ENCODE data around the gene FCER1A. TPM values are rescaled to one million over a fixed set of nuclear protein-coding genes. Genes with fewer than 3 reads are reported as not detected.

The FCER1A gene
- total RNA-seq, 2 experiments from 2014 or later, result not detected

DNA sequence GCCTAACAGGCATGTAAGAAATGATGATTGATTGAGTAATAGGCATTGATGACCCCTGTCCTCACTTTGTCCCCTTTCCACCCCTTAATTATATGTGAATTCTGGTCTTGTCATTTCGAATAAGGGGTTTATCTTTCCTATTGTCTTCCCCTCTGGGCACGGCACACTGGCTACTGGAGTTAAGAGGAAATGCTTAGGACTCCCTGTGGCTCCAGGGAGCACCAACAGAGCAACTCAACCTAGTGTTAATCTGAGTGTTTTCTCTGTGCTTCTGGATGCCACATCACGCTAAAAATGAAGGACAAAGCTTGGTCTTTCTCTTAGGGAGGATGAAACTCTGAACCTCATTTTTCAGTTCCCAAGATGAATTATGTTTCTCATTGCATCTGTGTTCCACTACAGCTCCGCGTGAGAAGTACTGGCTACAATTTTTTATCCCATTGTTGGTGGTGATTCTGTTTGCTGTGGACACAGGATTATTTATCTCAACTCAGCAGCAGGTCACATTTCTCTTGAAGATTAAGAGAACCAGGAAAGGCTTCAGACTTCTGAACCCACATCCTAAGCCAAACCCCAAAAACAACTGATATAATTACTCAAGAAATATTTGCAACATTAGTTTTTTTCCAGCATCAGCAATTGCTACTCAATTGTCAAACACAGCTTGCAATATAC, 5.3 kb downstream of the FCER1A start:
- H4K20me1 ChIP-seq (ENCODE audit: insufficient read depth, low read length), result no peaks in the 10 kb centered on the region
- no peaks in the 10 kb centered on the region for H3K36me3 ChIP-seq (ENCODE audit: insufficient read depth, low read length)
- no peak overlapping the region for H3K4me2 ChIP-seq (ENCODE audit: low read length)
- no peaks in the 10 kb centered on the region for H3K79me2 ChIP-seq (ENCODE audit: insufficient read depth, low read depth, low read length)
- POLR2A ChIA-PET, result no interaction called here
- intact Hi-C loops (cut with micrococcal nuclease; ENCODE audit: unreplicated experiment), result no loop called here
- DNase-seq (ENCODE audit: low spot score), result no peak
- BruUV-seq (replicated peaks), result no TSS peak
- H3K9me2 ChIP-seq (ENCODE audit: insufficient read depth, low read length), result no peaks in the 10 kb centered on the region
- H3K4me1 ChIP-seq (ENCODE audit: insufficient read depth, low read length, poor library complexity, severe bottlenecking), result no peaks in the 10 kb centered on the region
- H3K9me3 ChIP-seq (ENCODE audit: low read length), result no peaks in the 10 kb centered on the region
- no peak overlapping the region for H2AFZ ChIP-seq (ENCODE audit: low read length)
- no peak overlapping the region for H3K4me3 ChIP-seq (ENCODE audit: low read depth, low read length, poor library complexity, severe bottlenecking)
- CTCF ChIA-PET (ENCODE audit: unreplicated experiment), result no interaction called here
- TF ChIP-seq CTCF (conservative IDR thresholded peaks at IDR 0.05; ENCODE audit: low read length) (no peak), EZH2phosphoT487 (IDR thresholded peaks at IDR 0.05; ENCODE audit: borderline replicate concordance, low read depth, low read length) (no peak)
- no peak overlapping the region for H3K27ac ChIP-seq (ENCODE audit: low read depth, low read length, poor library complexity, severe bottlenecking)

DNA sequence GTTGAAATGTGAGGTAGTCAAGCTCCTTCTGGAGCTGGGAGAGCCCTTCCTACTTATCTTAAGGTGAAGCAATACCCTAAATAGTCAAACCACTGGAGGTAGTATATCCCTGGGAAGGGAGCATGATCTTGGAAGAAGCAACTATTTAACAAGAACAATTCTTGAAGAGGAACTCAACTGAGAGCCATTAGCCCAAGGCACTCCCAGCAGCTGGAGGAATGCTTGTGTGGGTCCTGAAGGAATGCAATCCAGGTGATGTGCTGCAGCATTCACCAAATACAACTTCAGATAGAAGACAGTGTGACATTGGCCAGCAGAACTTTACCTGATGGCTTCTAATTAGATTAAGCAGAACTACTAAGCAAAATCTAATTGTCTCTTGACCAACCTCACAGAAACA, 9.5 kb downstream of the FCER1A start:
- Histone ChIP-seq H3K4me1 (ENCODE audit: insufficient read depth, low read length, poor library complexity, severe bottlenecking) (no peaks in the 10 kb centered on the region), H3K4me3 (ENCODE audit: low read depth, low read length, poor library complexity, severe bottlenecking) (no peak overlapping the region), H4K20me1 (ENCODE audit: insufficient read depth, low read length) (no peaks in the 10 kb centered on the region), H3K79me2 (ENCODE audit: insufficient read depth, low read depth, low read length) (no peaks in the 10 kb centered on the region), H2AFZ (ENCODE audit: low read length) (no peak overlapping the region), H3K27ac (ENCODE audit: low read depth, low read length, poor library complexity, severe bottlenecking) (no peak overlapping the region), H3K4me2 (ENCODE audit: low read length) (no peak overlapping the region), H3K9me3 (ENCODE audit: low read length) (no peaks in the 10 kb centered on the region), H3K9me2 (ENCODE audit: insufficient read depth, low read length) (no peaks in the 10 kb centered on the region), H3K36me3 (ENCODE audit: insufficient read depth, low read length) (no peaks in the 10 kb centered on the region)
- ChIA-PET CTCF (ENCODE audit: unreplicated experiment) (no interaction called here), POLR2A (interaction anchor here (0.5 kb wide), 1 partner anchor 694 kb away, joined by 3 read pairs; no protein-coding TSS in a partner anchor)
- no peak for TF ChIP-seq EZH2phosphoT487 (IDR thresholded peaks at IDR 0.05; ENCODE audit: borderline replicate concordance, low read depth, low read length)
- BruUV-seq (replicated peaks), result no TSS peak
- DNase-seq (ENCODE audit: low spot score), result no peak
- intact Hi-C loops (cut with micrococcal nuclease; ENCODE audit: unreplicated experiment), result no loop called here

DNA sequence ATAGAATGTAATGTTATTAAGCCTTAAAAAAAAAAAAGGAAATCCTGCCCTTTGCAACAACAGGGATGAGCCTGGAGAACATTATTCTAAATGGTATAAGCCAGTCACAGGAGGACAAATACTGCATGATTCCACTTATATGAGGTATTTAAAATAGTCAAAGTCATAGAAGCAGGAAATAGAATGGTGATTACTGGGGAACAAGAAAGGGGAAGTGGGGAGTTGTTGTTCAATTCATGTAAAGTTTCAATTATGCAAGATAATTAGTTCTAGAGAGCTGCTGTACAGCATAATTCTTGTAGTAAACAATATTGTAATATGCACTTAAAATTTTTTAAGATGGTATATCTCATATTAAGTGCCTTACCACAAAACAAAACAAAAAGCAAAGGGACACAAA, 13.2 kb downstream of the FCER1A start:
- Histone ChIP-seq H3K4me3 (ENCODE audit: low read depth, low read length, poor library complexity, severe bottlenecking) (no peak overlapping the region), H2AFZ (ENCODE audit: low read length) (no peak overlapping the region), H3K4me2 (ENCODE audit: low read length) (no peak overlapping the region), H3K9me2 (ENCODE audit: insufficient read depth, low read length) (no peaks in the 10 kb centered on the region), H3K36me3 (ENCODE audit: insufficient read depth, low read length) (no peaks in the 10 kb centered on the region), H3K4me1 (ENCODE audit: insufficient read depth, low read length, poor library complexity, severe bottlenecking) (no peaks in the 10 kb centered on the region), H3K79me2 (ENCODE audit: insufficient read depth, low read depth, low read length) (no peaks in the 10 kb centered on the region), H3K9me3 (ENCODE audit: low read length) (no peaks in the 10 kb centered on the region), H3K27ac (ENCODE audit: low read depth, low read length, poor library complexity, severe bottlenecking) (no peak overlapping the region), H4K20me1 (ENCODE audit: insufficient read depth, low read length) (no peaks in the 10 kb centered on the region)
- ChIA-PET CTCF (ENCODE audit: unreplicated experiment) (no interaction called here), POLR2A (no interaction called here)
- DNase-seq (ENCODE audit: low spot score), result no peak
- TF ChIP-seq EZH2phosphoT487 (IDR thresholded peaks at IDR 0.05; ENCODE audit: borderline replicate concordance, low read depth, low read length), result no peak
- TF ChIP-seq CTCF (conservative IDR thresholded peaks at IDR 0.05; ENCODE audit: low read length), result no peak
- intact Hi-C loops (cut with micrococcal nuclease; ENCODE audit: unreplicated experiment), result no loop called here
- no TSS peak for BruUV-seq (replicated peaks)

Data from OCI-LY7 (cell line).